OCI-LY1 (cell line): ENCODE data around the gene RRP1B.

ENCODE experiments used
- H2AFZ ChIP-seq: fragments of 200-600 bp; sonication (generic), shearing (Covaris generic); 2 replicates; pipeline ENCODE4 v1.6.0; 2014; ENCODE audit warnings: antibody characterized with exemption, mild to moderate bottlenecking, low read length
- H3F3A ChIP-seq: fragments of 200-600 bp; sonication (generic), shearing (Covaris generic); 2 replicates; pipeline ENCODE4 v1.6.0; 2014; ENCODE audit warnings: mild to moderate bottlenecking, antibody characterized with exemption, low read length, moderate library complexity; ENCODE audit not compliant: insufficient read depth
- H3K27ac ChIP-seq: fragments of 200-600 bp; sonication (generic); 2 replicates; pipeline ENCODE4 v1.5.1; 2014; ENCODE audit warnings: low read length, mixed run types, mild to moderate bottlenecking, low read depth; ENCODE audit not compliant: poor library complexity, severe bottlenecking
- H3K27me3 ChIP-seq: fragments of 200-600 bp; sonication (generic); 2 replicates; pipeline ENCODE4 v1.6.0; 2014; ENCODE audit warnings: antibody characterized with exemption, mild to moderate bottlenecking, low read length, moderate library complexity; ENCODE audit not compliant: insufficient read depth
- H3K36me3 ChIP-seq: fragments of 200-600 bp; sonication (generic); 2 replicates; pipeline ENCODE4 v1.6.1; 2014; ENCODE audit warnings: mild to moderate bottlenecking, antibody characterized with exemption, low read length, moderate library complexity, mixed read lengths; ENCODE audit not compliant: insufficient read depth
- H3K4me1 ChIP-seq: fragments of 200-600 bp; sonication (generic); 2 replicates; pipeline ENCODE4 v1.5.1; 2014; ENCODE audit warnings: mild to moderate bottlenecking, low read length, moderate library complexity; ENCODE audit not compliant: insufficient read depth, severe bottlenecking
- H3K4me2 ChIP-seq: fragments of 200-600 bp; sonication (generic), shearing (Covaris generic); 2 replicates; pipeline ENCODE4 v1.6.1; 2014; ENCODE audit warnings: low read length
- H3K4me3 ChIP-seq: fragments of 200-600 bp; sonication (generic); 2 replicates; pipeline ENCODE4 v1.5.1; 2014; ENCODE audit warnings: low read length, low read depth, mild to moderate bottlenecking, mixed read lengths; ENCODE audit not compliant: poor library complexity, severe bottlenecking
- H3K79me2 ChIP-seq: fragments of 200-600 bp; shearing (Covaris generic); 2 replicates; pipeline ENCODE4 v1.6.1; 2016; ENCODE audit warnings: mixed run types, low read length, mixed read lengths; ENCODE audit not compliant: insufficient read depth
- H3K9ac ChIP-seq: fragments of 200-600 bp; sonication (generic), shearing (Covaris generic); 2 replicates; pipeline ENCODE4 v1.6.1; 2014; ENCODE audit warnings: mild to moderate bottlenecking, low read length, mixed read lengths
- H3K9me2 ChIP-seq: fragments of 200-600 bp; sonication (generic), shearing (Covaris generic); 2 replicates; pipeline ENCODE4 v1.6.1; 2014; ENCODE audit warnings: low read depth, mild to moderate bottlenecking, low read length, mixed read lengths
- H3K9me3 ChIP-seq: fragments of 200-600 bp; shearing (Covaris generic); 2 replicates; pipeline ENCODE4 v1.6.1; 2014; ENCODE audit warnings: low read length, mixed read lengths
- H4K20me1 ChIP-seq: fragments of 200-600 bp; sonication (generic), shearing (Covaris generic); 2 replicates; pipeline ENCODE4 v1.6.0; 2016; ENCODE audit warnings: mild to moderate bottlenecking, low read length; ENCODE audit not compliant: insufficient read depth
- CTCF ChIP-seq: fragments of 200-600 bp; sonication (generic), shearing (Covaris generic); IDR thresholded peaks from 2 replicates; pipeline ENCODE4 v1.5.1; 2017; ENCODE audit warnings: mild to moderate bottlenecking, antibody characterized with exemption, low read length, moderate library complexity, mixed read lengths
- EZH2 ChIP-seq: fragments of 200-600 bp; sonication (generic), shearing (Covaris generic); IDR thresholded peaks from 2 replicates; pipeline ENCODE4 v1.8.0; 2017; ENCODE audit warnings: borderline replicate concordance, mixed run types, mild to moderate bottlenecking, antibody characterized with exemption, low read length, moderate library complexity, mixed read lengths

Gene RRP1B

GRCh38 chr21:43719748-43720538 is 60.6 kb downstream of the RRP1B start:
- no peaks in the 10 kb centered on the region for H3K9me3 ChIP-seq
- peaks cover 6% of the 10 kb centered on the region for H3K27me3 ChIP-seq
- no peaks in the 10 kb centered on the region for H4K20me1 ChIP-seq
- no peaks in the 10 kb centered on the region for H3K9me2 ChIP-seq
- peak overlapping the region; percentile 72 for H3K4me3 ChIP-seq
- peak overlapping the region; percentile 84 for H3K4me2 ChIP-seq
- H2AFZ ChIP-seq = no peak overlapping the region
- no peak overlapping the region for H3K27ac ChIP-seq
- H3K9ac ChIP-seq = peak overlapping the region; percentile 79
- H3K79me2 ChIP-seq = 0 out of 2 replicates have a peak, but pooled peaks cover 7% of the 10 kb centered on the region
- TF ChIP-seq EZH2 (no peak), CTCF (no peak)
- no peaks in the 10 kb centered on the region for H3F3A ChIP-seq
- H3K36me3 ChIP-seq = peaks cover 8% of the 10 kb centered on the region
- peaks cover 58% of the 10 kb centered on the region for H3K4me1 ChIP-seq

- peak overlapping the region; percentile 79 for H3K9ac ChIP-seq
- H3K27ac ChIP-seq = no peak overlapping the region
- no peaks in the 10 kb centered on the region for H4K20me1 ChIP-seq
These were observed 61.3 kb downstream of the RRP1B start for GRCh38 chr21:43720539-43721166.

DNA sequence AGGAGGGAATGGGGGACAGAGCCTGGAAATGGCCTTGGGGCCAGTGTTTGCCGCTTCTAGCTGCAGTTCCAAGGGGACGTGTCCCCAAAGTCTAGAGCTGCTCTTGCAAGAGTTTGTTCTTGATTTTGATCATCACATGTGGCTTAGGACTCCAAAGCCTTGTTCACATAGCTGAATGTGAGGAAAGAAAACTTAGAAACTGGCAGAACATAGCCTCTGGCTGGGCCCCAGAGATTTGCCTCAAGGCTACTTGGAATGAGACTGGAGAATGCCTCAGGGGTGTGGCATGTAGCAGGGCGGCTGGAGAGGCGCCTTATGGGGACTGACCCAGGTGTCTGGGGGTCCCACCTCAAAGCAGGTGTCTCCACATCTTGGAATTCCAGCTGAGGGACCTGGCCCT is 61.8 kb downstream of the RRP1B start:
- H3K27me3 ChIP-seq = peaks cover 6% of the 10 kb centered on the region
- H3K9me2 ChIP-seq = no peaks in the 10 kb centered on the region
- TF ChIP-seq EZH2 (no peak), CTCF (no peak)
- no peak overlapping the region for H3K9ac ChIP-seq
- peak overlapping the region; percentile 84; the same call in 1 of the 2 replicates for H3K4me2 ChIP-seq
- H3F3A ChIP-seq = no peaks in the 10 kb centered on the region
- H3K4me3 ChIP-seq = peak overlapping the region; percentile 72
- H3K9me3 ChIP-seq = no peaks in the 10 kb centered on the region
- H3K27ac ChIP-seq = peak overlapping the region; percentile 29
- 0 out of 2 replicates have a peak, but pooled peaks cover 7% of the 10 kb centered on the region for H3K79me2 ChIP-seq
- H4K20me1 ChIP-seq = no peaks in the 10 kb centered on the region
- peaks cover 70% of the 10 kb centered on the region for H3K4me1 ChIP-seq
- peaks cover 8% of the 10 kb centered on the region for H3K36me3 ChIP-seq
- H2AFZ ChIP-seq = no peak overlapping the region

More at GRCh38 chr21:43720539-43721166, 61.3 kb downstream of the RRP1B start:
- Histone ChIP-seq H3K36me3 (peaks cover 8% of the 10 kb centered on the region), H2AFZ (no peak overlapping the region), H3K4me2 (peak overlapping the region; percentile 84), H3K79me2 (0 out of 2 replicates have a peak, but pooled peaks cover 7% of the 10 kb centered on the region), H3K4me1 (peaks cover 65% of the 10 kb centered on the region), H3K9me3 (no peaks in the 10 kb centered on the region), H3K4me3 (peak overlapping the region; percentile 72), H3F3A (no peaks in the 10 kb centered on the region), H3K9me2 (no peaks in the 10 kb centered on the region), H3K27me3 (peaks cover 6% of the 10 kb centered on the region)
- TF ChIP-seq CTCF (no peak), EZH2 (no peak)
